Measurements from ENCODE around the gene FN3KRP.

The FN3KRP gene

GRCh38 chr17:82709024-82709675 is 7.4 kb upstream of the FN3KRP start:
- no peak for DNase-seq (ENCODE audit: low read depth, low spot score)

GRCh38 chr17:82709676-82710498 is 6.6 kb upstream of the FN3KRP start:
- no peak for DNase-seq (ENCODE audit: low read depth, low spot score)

- DNase-seq (ENCODE audit: low read depth, low spot score) = no peak
These were observed 5.8 kb upstream of the FN3KRP start for GRCh38 chr17:82710499-82711232.

- DNase-seq (ENCODE audit: low read depth, low spot score) = no peak
These were observed 3.3 kb upstream of the FN3KRP start for GRCh38 chr17:82713071-82713723.

GRCh38 chr17:82718986-82719685 is 2.6 kb downstream of the FN3KRP start:
- no peak for DNase-seq (ENCODE audit: low read depth, low spot score)

GRCh38 chr17:82720204-82720603 is 3.7 kb downstream of the FN3KRP start:
- DNase-seq (ENCODE audit: low read depth, low spot score) = no peak

GRCh38 chr17:82722341-82723013 is 6.0 kb downstream of the FN3KRP start:
- no peak for DNase-seq (ENCODE audit: low read depth, low spot score)

GRCh38 chr17:82723169-82723807 is 6.8 kb downstream of the FN3KRP start:
- no peak for DNase-seq (ENCODE audit: low read depth, low spot score)

- no peak for DNase-seq (ENCODE audit: low read depth, low spot score)
These were observed 9.9 kb downstream of the FN3KRP start for GRCh38 chr17:82726427-82726826.

GRCh38 chr17:82729479-82730260 is 13.2 kb downstream of the FN3KRP start:
- DNase-seq (ENCODE audit: low read depth, low spot score) = no peak

- DNase-seq (ENCODE audit: low read depth, low spot score) = no peak
These were observed 15.7 kb downstream of the FN3KRP start for GRCh38 chr17:82732118-82732743.

GRCh38 chr17:82734987-82735866 is 18.7 kb downstream of the FN3KRP start, which contains the start of gene FN3K:
Gene FN3K, plus strand, starts transcription at chr17:82735615. Its CDS starts 22 bp downstream, at chr17:82735637.
- DNase-seq (ENCODE audit: low read depth, low spot score) = peak; percentile 30

GRCh38 chr17:82736511-82737185 is 20.1 kb downstream of the FN3KRP start:
- no peak for DNase-seq (ENCODE audit: low read depth, low spot score)

- DNase-seq (ENCODE audit: low read depth, low spot score) = no peak
These were observed 21.7 kb downstream of the FN3KRP start for GRCh38 chr17:82737967-82738877.

GRCh38 chr17:82740906-82741759 is 24.6 kb downstream of the FN3KRP start:
- no peak for DNase-seq (ENCODE audit: low read depth, low spot score)

All from brain pericyte (primary cell).